Measurements from ENCODE around the gene LRP8. TPM values are rescaled to one million over a fixed set of nuclear protein-coding genes. Genes with fewer than 3 reads are reported as not detected.

Gene LRP8
- total RNA-seq, 1 experiment from 2014 or later, result 54.4 TPM

DNA sequence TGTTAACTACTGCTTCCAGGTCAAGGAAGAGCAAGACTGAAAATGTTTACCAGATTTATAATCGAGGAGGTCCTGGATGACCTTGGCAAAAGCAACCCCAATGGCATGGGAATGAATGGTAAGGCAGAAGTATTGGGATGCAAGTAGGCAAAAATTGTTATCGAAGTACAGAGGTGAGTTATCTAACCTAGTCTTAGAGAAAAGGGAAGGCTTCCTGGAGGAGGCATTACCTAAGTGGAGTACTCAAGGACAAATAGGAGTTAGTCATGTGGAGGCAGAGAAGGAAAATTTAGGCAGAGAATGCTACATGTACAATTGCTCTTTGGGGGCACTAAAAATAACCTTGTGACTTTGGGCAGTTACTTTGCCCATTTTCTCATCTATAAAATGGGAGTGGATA is 86.0 kb downstream of the LRP8 start:
- TF ChIP-seq EZH2phosphoT487 (IDR thresholded peaks at IDR 0.05; ENCODE audit: borderline replicate concordance, low read length), result no peak
- no peak for TF ChIP-seq EZH2 (IDR thresholded peaks at IDR 0.05; ENCODE audit: low read length, unreplicated experiment)
- TF ChIP-seq, protein P1, sequence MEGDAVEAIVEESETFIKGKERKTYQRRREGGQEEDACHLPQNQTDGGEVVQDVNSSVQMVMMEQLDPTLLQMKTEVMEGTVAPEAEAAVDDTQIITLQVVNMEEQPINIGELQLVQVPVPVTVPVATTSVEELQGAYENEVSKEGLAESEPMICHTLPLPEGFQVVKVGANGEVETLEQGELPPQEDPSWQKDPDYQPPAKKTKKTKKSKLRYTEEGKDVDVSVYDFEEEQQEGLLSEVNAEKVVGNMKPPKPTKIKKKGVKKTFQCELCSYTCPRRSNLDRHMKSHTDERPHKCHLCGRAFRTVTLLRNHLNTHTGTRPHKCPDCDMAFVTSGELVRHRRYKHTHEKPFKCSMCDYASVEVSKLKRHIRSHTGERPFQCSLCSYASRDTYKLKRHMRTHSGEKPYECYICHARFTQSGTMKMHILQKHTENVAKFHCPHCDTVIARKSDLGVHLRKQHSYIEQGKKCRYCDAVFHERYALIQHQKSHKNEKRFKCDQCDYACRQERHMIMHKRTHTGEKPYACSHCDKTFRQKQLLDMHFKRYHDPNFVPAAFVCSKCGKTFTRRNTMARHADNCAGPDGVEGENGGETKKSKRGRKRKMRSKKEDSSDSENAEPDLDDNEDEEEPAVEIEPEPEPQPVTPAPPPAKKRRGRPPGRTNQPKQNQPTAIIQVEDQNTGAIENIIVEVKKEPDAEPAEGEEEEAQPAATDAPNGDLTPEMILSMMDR (conservative IDR thresholded peaks at IDR 0.05; ENCODE audit: low read depth, low read length), result no peak
- no peak overlapping the region for H3K9ac ChIP-seq (ENCODE audit: low read length)
- no peaks in the 10 kb centered on the region for H3K27me3 ChIP-seq (ENCODE audit: low read length)
- peaks cover 7% of the 10 kb centered on the region for H3F3A ChIP-seq (ENCODE audit: low read length, unreplicated experiment)
- intact Hi-C loops (cut with micrococcal nuclease), result no loop called here
- H3K36me3 ChIP-seq (ENCODE audit: low read depth, low read length), result peaks cover 13% of the 10 kb centered on the region
- H3K27ac ChIP-seq (ENCODE audit: low read length), result no peak overlapping the region
- ChIA-PET CTCF (no interaction called here), POLR2A (ENCODE audit: unreplicated experiment) (no interaction called here)
- H4K20me1 ChIP-seq (ENCODE audit: low read length), result no peaks in the 10 kb centered on the region
- BruUV-seq (replicated peaks), result no TSS peak
- H3K4me1 ChIP-seq (ENCODE audit: insufficient read depth, low read length), result peaks cover 18% of the 10 kb centered on the region
- H3K9me3 ChIP-seq (ENCODE audit: low read length), result no peaks in the 10 kb centered on the region
- no peak overlapping the region for H3K4me2 ChIP-seq (ENCODE audit: low read length)
- no peak overlapping the region for H3K4me3 ChIP-seq (ENCODE audit: low read length)
- no peaks in the 10 kb centered on the region for H3K9me2 ChIP-seq (replicated peaks; ENCODE audit: low read length)
- DNase-seq (no peak), ATAC-seq (no peak)
- H3K79me2 ChIP-seq (ENCODE audit: low read length), result peaks cover 15% of the 10 kb centered on the region
- no peak overlapping the region for H2AFZ ChIP-seq (ENCODE audit: low read length)

DNA sequence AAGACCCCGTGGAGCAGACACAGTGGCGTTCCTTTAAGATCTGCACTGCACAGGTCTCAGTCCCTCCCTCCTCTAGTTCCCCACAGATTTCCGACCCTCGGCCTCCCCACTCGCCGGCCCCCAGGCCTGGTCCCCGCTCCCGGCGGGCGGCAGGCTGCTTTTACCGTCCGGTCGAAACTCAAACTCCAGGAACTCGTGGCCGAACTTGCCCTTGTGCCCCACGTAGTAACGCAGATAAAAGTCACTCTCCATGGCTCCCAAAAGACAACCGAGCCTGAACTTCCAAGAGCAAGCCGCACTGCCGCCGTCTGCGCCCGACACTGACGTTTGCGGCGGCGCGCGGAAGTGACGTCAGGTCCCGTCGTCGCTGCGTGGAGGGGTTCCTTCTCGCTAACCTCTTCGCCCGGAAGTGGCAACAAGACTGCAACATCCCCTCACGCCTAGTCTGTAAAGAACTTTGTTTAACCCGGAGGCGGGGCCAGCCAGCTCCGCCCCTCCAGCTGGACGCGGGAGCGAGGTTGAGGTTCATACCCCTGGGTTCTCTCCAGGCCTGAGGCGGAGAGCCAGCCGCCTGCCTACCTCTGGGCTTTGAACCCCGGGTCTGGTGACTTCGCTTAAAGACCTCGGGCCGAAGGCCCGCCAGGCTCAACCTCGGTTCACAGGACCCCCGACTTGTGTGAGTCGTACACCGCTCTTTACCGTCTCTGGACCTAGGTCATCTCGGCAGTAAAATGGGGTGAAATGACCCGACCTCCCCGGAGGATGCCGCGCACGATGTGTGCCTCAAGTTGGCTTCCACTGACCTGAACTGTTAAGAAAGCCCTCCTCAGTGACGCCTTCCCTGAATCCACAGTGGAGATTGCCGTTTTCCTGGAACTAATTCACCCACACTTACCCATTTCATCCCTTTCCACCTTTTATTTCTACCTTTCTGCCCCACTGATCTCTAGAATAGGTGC is 89.4 kb downstream of the LRP8 start, which contains the start of gene MAGOH:
Gene MAGOH, minus strand, starts transcription at position 322 of the 959 bp plus-strand sequence. Its CDS starts 70 bp downstream, at position 252.
- H3K4me3 ChIP-seq (ENCODE audit: low read length), result peak within 1 kb of the TSS; percentile 98
- no peaks in the 10 kb centered on the region for H4K20me1 ChIP-seq (ENCODE audit: low read length)
- peaks cover 7% of the 10 kb centered on the region for H3F3A ChIP-seq (ENCODE audit: low read length, unreplicated experiment)
- peaks cover 37% of the 10 kb centered on the region for H3K79me2 ChIP-seq (ENCODE audit: low read length)
- peaks cover 21% of the 10 kb centered on the region; the same call in 1 of the 2 replicates for H3K36me3 ChIP-seq (ENCODE audit: low read depth, low read length)
- H3K9me3 ChIP-seq (ENCODE audit: low read length), result no peaks in the 10 kb centered on the region
- no peak for TF ChIP-seq EZH2phosphoT487 (IDR thresholded peaks at IDR 0.05; ENCODE audit: borderline replicate concordance, low read length)
- TF ChIP-seq EZH2 (IDR thresholded peaks at IDR 0.05; ENCODE audit: low read length, unreplicated experiment), result no peak
- TF ChIP-seq, protein P1 (conservative IDR thresholded peaks at IDR 0.05; ENCODE audit: low read depth, low read length), result no peak
- H3K4me1 ChIP-seq (ENCODE audit: insufficient read depth, low read length), result peaks cover 23% of the 10 kb centered on the region
- ATAC-seq, result peak; percentile 95
- peak within 1 kb of the TSS; percentile 94 for H3K9ac ChIP-seq (ENCODE audit: low read length)
- H3K27ac ChIP-seq (ENCODE audit: low read length), result peak within 1 kb of the TSS; percentile 45
- peak; percentile 91 for DNase-seq
- BruUV-seq (replicated peaks), result TSS peak; percentile 96
- no peaks in the 10 kb centered on the region for H3K9me2 ChIP-seq (replicated peaks; ENCODE audit: low read length)
- peak within 1 kb of the TSS; percentile 96 for H3K4me2 ChIP-seq (ENCODE audit: low read length)
- POLR2A ChIA-PET (ENCODE audit: unreplicated experiment), result interaction anchor here (0.6 kb wide), 2 partner anchors 25 to 507 kb away, joined by 3 to 12 read pairs; no protein-coding TSS in a partner anchor
- H2AFZ ChIP-seq (ENCODE audit: low read length), result peak within 1 kb of the TSS; percentile 86
- H3K27me3 ChIP-seq (ENCODE audit: low read length), result no peaks in the 10 kb centered on the region
- CTCF ChIA-PET, result interaction anchor here (0.5 kb wide), 1 partner anchor 668 kb away, joined by 3 read pairs; no protein-coding TSS in a partner anchor
- intact Hi-C loops (cut with micrococcal nuclease), result loop anchor here (1.0 kb wide), 1 partner anchor 18 kb away; the partner anchor contains the start of gene CZIB

All from PC-3 (cell line).